Activated T-cell treated with anti-CD3 and anti-CD28 coated beads, Interleukin-2, amount 50 U/mL, for 48 hours (primary cell): ENCODE results near the gene MON2.
"Not testable (repeated sequence)": the region's sequence is repeated elsewhere in the genome, so short reads cannot be mapped to it uniquely, and the experiment has no call there.

Experiments
- DNase-seq, 2 experiments: peaks; one replicate each; pipeline ENCODE4 v3.0.0-alpha.2; 2020

MON2 gene

DNA sequence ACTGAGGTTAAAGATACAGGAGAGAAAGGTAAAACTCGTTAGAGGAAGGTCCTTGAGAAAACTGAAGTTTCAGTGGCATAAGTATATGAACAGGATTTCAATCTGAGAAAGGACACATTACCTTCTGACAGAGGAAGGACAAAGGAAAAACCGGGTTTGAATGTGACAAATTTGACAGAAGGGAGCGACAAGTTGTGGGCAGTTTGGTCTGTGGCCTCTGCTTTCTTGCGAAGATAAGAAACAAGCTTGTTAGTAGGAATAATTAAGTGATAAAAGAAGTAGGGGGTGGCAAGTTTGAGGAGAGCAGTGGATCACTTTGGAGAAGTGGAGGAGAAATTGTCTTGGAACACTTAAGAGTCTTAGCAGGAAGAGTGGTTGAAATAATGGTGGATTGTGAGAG lies 5.1 kb downstream of the MON2 start:
- DNase-seq: no peak

- no peak for DNase-seq
Observed at GRCh38 chr12:62472472-62472871, 5.8 kb downstream of the MON2 start.

DNA sequence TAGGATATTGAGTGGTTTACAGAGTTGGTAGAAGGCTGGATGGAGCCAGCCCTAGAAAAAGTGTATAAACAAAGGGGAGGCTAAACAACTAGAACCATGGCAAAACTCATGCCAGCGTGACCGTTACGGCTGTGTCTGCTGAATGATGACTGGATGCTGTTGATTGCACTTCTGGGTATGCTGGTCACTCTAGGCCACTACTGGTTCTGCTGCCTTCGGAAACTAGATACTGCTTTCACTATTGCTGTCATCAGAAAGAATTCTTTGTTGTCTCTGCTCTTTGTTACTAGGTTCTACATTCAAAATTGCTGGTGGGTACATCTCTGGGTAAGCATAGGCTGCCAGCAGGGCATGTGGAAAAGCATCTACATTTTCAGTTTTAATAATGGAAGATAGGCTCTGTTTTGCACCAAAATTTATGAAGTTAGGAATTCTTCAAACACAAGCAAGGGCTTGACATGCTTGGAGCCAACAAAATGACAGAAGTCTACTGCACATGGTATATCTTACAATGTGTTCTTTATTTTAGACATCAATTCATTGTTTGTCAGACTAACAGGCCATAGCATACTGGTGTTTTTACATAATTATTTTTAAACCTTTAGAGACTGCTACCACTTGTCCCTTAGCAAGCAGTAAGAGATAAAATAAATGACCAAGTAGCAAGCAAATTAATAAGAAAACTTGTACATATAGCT lies 15.4 kb downstream of the MON2 start:
- no peak for DNase-seq

GRCh38 chr12:62482769-62483168 lies 16.1 kb downstream of the MON2 start:
- no peak for DNase-seq

DNA sequence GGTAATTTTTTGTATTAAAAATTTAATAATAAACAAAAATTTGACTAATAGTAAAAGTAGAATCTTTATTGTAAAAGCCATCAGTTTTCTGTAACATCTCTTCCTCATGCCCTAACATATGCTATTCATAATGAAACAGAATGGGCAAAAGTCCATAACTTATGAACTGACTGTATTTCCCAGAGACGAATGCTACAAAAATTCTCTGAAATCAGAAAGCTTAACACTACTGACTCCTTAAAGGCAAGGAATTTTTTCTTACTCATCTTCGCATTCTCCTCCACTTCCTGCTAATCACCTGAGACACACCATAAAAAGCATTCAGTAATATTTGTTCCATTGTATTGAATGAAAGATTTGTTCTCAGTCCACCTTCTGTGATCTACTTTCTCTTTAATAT lies 17.6 kb downstream of the MON2 start:
- DNase-seq: no peak

DNA sequence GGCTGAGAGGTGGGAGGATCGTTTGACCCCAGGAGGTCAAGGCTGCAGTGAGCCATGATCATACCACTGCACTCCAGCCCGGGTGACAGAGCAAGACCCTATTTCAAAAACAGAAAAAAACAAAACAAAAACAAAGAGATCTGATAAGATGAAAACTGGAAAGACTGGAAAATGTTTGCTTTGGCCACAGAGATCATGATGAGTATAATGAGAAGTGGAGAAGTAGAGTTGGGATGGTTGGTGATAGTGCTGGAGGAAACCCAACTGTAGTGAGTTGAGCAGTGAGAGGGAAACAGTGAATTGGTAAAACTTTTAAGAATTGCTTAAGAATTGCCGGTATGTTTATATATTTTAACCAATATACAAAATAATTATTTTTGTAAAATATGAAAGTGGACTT lies 39.2 kb downstream of the MON2 start:
- DNase-seq: no peak

DNA sequence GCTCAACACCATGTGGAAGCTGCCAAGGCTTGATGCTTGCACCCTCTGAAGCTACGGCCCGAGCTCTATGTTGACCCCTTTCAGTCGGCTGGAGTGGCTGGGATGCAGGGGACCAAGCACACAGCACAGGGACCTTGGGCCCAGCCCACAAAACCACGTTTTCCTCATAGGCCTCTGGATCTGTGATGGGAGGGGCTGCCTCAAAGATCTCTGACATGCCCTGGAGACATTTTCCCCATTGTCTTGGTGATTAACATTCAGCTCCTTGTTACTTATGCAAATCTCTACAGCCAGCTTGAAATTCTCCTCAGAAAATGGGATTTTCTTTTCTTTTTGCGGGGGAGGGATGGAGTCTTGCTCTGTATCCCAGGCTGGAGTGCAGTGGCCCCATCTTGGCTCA lies 46.3 kb downstream of the MON2 start:
- DNase-seq: no peak

- DNase-seq: not testable (repeated sequence)
Observed at GRCh38 chr12:62514080-62514479, 47.5 kb downstream of the MON2 start.

GRCh38 chr12:62516927-62517326 lies 50.3 kb downstream of the MON2 start:
- no peak for DNase-seq

- no peak for DNase-seq
Observed at GRCh38 chr12:62517887-62518286, 51.3 kb downstream of the MON2 start.

DNA sequence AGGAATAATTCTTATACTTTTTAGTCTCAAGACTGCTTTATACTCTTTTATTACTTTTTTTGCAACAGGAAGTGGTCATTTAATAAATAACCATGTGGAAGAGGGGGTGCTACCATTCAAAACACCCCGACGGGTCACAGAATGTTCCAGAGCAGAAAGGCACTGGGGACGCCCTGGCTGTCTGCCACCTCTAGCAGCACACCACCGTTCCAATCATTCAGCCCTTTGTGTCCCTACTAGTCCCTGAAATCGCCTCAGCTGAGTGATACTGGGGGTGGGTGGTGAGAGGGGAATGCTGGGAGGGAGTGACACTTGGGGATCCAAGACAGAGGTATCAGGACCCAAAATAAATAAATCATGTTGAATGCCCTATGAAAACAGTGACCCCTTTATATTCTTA lies 52.4 kb downstream of the MON2 start:
- DNase-seq: no peak

- DNase-seq: no peak
Observed at GRCh38 chr12:62520361-62520760, 53.7 kb downstream of the MON2 start.

- DNase-seq: no peak
Observed at GRCh38 chr12:62522984-62523383, 56.4 kb downstream of the MON2 start.

DNA sequence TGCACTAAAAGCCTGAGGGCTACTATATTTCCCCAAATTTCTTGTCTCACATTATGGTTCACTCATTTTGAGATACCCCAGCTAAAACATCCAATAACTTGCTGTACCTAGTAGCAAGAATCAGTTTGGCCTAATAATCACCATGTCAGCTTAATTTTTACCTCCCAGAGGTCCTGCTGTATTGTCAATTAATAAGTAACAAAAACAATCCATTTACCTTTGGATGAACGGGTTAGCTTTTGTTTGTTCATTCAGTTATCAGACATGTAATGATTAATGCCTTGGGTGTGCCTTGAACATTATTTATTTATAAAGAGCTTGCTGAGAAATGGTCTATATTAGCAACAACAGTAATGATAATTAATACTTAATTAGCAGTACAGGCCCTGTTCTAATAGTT lies 57.0 kb downstream of the MON2 start:
- DNase-seq: no peak

GRCh38 chr12:62525271-62525670 lies 58.6 kb downstream of the MON2 start:
- DNase-seq: no peak

DNA sequence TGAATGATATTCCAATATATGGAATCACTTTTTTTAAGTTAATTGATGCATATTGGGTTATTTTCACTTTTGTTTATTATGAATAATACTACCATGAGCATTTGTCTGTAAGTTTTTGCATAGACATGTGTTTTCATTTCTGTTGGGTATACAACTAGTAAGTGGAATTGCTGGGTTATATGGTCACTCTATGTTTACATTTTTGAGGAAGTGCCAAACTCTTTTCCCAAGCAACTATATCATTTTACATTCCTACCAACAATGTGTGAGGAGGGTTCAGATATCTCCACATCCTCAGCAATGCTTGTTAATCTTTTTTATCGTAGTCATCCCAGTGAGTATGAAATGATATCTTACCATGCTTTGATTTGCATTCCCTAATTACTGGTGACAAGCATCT lies 64.0 kb downstream of the MON2 start:
- no peak for DNase-seq

DNA sequence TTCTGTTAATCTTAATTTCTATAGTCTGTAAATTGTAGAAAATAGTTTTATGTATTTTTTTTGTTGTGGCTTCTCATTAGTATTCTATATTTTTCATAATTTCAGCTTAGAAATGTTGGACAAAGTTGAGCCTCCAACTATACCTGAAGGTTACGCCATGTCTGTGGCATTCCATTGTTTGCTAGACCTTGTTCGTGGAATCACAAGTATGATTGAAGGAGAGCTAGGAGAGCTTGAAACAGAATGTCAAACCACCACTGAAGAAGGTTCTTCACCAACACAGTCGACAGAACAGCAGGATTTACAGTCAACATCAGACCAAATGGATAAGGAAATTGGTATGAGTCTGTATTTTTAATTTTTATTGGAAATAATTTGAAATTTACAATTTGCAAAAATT lies 65.7 kb downstream of the MON2 start:
- no peak for DNase-seq

DNA sequence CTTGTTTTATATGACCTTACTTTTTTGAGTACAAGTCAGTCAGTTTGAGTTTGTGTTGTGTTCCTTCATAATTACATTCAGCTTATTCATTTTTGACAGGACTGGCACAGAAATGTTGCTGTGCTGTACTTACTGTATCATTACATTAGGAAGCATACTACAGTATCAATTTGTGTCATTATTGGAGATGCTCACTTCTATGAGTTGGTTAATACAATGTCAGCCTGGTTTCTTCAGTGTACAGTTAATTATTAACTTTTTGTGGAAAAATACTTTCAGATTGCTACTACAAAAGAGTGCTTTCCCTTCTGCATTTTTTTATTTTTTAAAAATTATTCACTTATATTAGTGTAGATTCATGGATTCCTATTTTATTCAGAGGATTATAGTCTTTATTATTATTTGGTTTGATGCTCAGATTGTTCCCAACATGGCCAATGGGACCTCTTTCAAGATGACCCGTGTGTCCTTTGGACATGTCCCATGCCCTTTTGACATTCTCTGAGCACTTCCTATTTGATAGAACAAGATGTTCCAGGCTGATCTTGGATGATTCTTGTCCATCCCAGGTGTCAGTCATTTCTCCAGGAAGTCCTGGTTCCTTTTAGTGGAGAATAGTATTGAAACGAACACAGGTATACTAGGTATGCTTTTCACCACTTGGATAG lies 66.6 kb downstream of the MON2 start:
- no peak for DNase-seq

DNA sequence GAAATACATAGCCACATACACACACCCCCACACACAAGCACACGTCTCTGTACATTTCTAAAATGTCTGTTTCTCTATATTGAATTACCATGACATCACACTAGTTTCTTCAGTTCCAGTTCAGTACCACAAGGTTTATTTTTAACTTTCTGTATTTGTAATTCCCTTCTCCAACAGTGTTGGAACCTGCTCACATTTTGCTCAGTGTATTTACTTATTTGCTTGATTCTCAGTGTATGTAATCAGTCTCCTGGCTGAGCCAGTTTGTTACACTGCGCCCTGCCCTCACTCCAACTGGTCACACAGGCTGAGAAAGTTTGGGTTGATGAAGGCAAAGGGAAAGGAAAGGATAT lies 67.1 kb downstream of the MON2 start:
- DNase-seq: no peak

DNA sequence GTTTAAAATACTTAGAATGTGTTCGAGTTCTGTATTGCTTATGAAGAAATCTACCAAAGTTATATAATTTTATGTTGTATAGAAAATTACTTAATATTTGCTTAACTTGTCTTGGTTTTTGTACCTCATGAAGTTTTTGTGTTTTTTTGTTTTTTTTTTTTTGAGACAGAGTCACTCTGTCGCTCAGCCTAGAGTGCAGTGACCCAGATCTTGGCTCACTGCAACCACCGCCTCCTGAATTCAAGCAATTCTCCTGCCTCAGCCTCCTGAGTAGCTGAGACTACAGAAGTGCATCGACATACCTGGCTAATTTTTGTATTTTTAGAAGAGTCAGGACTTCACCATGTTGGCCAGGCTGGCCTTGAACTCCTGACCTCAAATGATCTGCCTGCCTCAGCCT lies 69.9 kb downstream of the MON2 start:
- no peak for DNase-seq

- DNase-seq: no peak
Observed at GRCh38 chr12:62537551-62537950, 70.9 kb downstream of the MON2 start.

- no peak for DNase-seq
Observed at GRCh38 chr12:62540354-62540753, 73.7 kb downstream of the MON2 start.

GRCh38 chr12:62542814-62543213 lies 76.2 kb downstream of the MON2 start:
- no peak for DNase-seq

GRCh38 chr12:62543324-62543723 lies 76.7 kb downstream of the MON2 start:
- DNase-seq: no peak

DNA sequence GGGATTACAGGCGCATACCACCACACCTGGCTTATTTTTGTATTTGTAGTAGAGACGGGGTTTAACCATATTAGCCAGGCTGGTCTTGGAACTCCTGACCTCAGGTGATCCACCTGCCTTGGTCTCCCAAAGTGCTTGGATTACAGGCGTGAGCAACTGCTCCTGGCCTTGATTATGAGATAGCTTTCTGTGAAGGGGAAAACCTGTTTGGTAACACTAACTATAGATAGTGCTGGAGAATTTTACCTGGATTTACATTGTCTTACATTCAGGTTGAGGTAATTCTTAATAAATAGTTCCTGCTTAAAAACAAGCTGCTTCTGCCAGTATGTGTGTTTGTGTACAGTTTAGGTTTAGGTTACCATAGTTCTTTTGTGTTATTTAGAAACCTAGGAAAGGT lies 77.1 kb downstream of the MON2 start:
- DNase-seq: no peak
